H1 (cell line): Measurements from ENCODE around the gene CNOT2. TPM values are rescaled to one million over a fixed set of nuclear protein-coding genes. Genes with fewer than 3 reads are reported as not detected.

Experiments
- CTCF ChIA-PET: fragments of 300-600 bp; sonication (Branson Sonifier 250); formaldehyde crosslinking; loops from one replicate; lab custom pipeline; 2021; ENCODE audit not compliant: partially characterized antibody; lab: Charles Lee
- POLR2A ChIA-PET: fragments of 300-600 bp; sonication (Branson Sonifier 250); formaldehyde crosslinking; loops from one replicate; lab custom pipeline; 2021; ENCODE audit warnings: inconsistent platforms; ENCODE audit not compliant: partially characterized antibody; lab: Charles Lee
- DNase-seq, 2 experiments: peaks; one replicate each; pipeline versions ENCODE4 v3.0.0 to v3.0.0-alpha.2; 2010 to 2022; ENCODE audit warnings: low spot score in 2 of 2, low read depth in 1 of 2, mixed read lengths in 1 of 2
- FAIRE-seq: peaks from 2 replicates; lab custom pipeline; 2011; peaks lifted over from hg19 to GRCh38; lab: Jason Lieb, UNC
- H2AFZ ChIP-seq: 2 replicates; pipeline ENCODE4 v1.8.1; 2012; ENCODE audit warnings: low read length, inconsistent platforms
- H2AK5ac ChIP-seq: 2 replicates; pipeline ENCODE4 v1.6.1; 2013; ENCODE audit warnings: low read depth, low read length
- H2BK120ac ChIP-seq: replicated peaks from 2 replicates; pipeline ENCODE3; 2013; ENCODE audit warnings: low read depth, low read length, inconsistent platforms
- H2BK12ac ChIP-seq: 2 replicates; pipeline ENCODE4 v1.6.1; 2013; ENCODE audit warnings: low read depth, low read length
- H2BK15ac ChIP-seq: 2 replicates; pipeline ENCODE4 v1.6.1; 2013; ENCODE audit warnings: low read length
- H2BK20ac ChIP-seq: 2 replicates; pipeline ENCODE4 v1.6.1; 2013; ENCODE audit warnings: low read length
- H2BK5ac ChIP-seq: 2 replicates; pipeline ENCODE4 v1.6.1; 2013; ENCODE audit warnings: low read depth, low read length
- H3K14ac ChIP-seq: 2 replicates; pipeline ENCODE4 v1.6.1; 2013; ENCODE audit warnings: inconsistent platforms; ENCODE audit not compliant: insufficient read length
- H3K18ac ChIP-seq: 2 replicates; pipeline ENCODE4 v1.6.1; 2013; ENCODE audit warnings: low read length; ENCODE audit errors: extremely low read depth
- H3K23ac ChIP-seq: 2 replicates; pipeline ENCODE4 v1.6.1; 2013; ENCODE audit warnings: inconsistent platforms; ENCODE audit not compliant: insufficient read length
- H3K23me2 ChIP-seq: 2 replicates; pipeline ENCODE4 v1.6.1; 2013; ENCODE audit warnings: low read depth, low read length
- H3K27ac ChIP-seq: 2 replicates; pipeline ENCODE4 v1.6.1; 2011; ENCODE audit warnings: low read depth, low read length, inconsistent platforms
- H3K27me3 ChIP-seq, 4 experiments: replicated peaks in 1 of 4; 1 replicate in 1 of 4; 2 replicates in 3 of 4; pipeline versions ENCODE4 v1.6.1 to v1.8.1; 2011 to 2013; ENCODE audit warnings: low read length in 3 of 4, mild to moderate bottlenecking in 3 of 4, inconsistent platforms in 2 of 4, mixed read lengths in 2 of 4, moderate library complexity in 1 of 4; ENCODE audit not compliant: control insufficient read depth in 3 of 4, insufficient read depth in 3 of 4; ENCODE audit errors: extremely low read depth in 1 of 4
- H3K36me3 ChIP-seq, 4 experiments: 2 replicates each; pipeline versions ENCODE4 v1.6.1 to v1.8.1; 2011 to 2013; ENCODE audit warnings: mild to moderate bottlenecking in 4 of 4, low read length in 3 of 4, moderate library complexity in 2 of 4, control low read depth in 1 of 4, inconsistent platforms in 1 of 4; ENCODE audit not compliant: insufficient read depth in 4 of 4, control insufficient read depth in 2 of 4
- H3K4ac ChIP-seq: replicated peaks from 2 replicates; pipeline ENCODE3; 2013; ENCODE audit warnings: low read length, low read depth, mixed read lengths, inconsistent platforms; ENCODE audit not compliant: insufficient read length
- H3K4me1 ChIP-seq, 4 experiments: replicated peaks in 1 of 4; 1 replicate in 1 of 4; 2 replicates in 3 of 4; pipeline versions ENCODE4 v1.6.1 to v1.8.1; 2011 to 2013; ENCODE audit warnings: low read length in 3 of 4, inconsistent platforms in 2 of 4, mixed read lengths in 1 of 4; ENCODE audit not compliant: insufficient read depth in 4 of 4, control insufficient read depth in 3 of 4
- H3K4me2 ChIP-seq, 2 experiments: 2 replicates each; pipeline versions ENCODE4 v1.6.1 to v1.8.1; 2011 to 2013; ENCODE audit warnings: low read depth in 2 of 2, low read length in 2 of 2, control low read depth in 1 of 2, inconsistent platforms in 1 of 2, mild to moderate bottlenecking in 1 of 2; ENCODE audit not compliant: insufficient read depth in 1 of 2
- H3K4me3 ChIP-seq, 4 experiments: fragments of 200-600, 300-600 bp in 1 of 4; sonication (generic), shearing (Covaris generic), sonication (Bioruptor Twin) in 1 of 4; 2 replicates each; pipeline versions ENCODE4 v1.5.1 to v1.8.1; 2011 to 2016; ENCODE audit warnings: low read length in 4 of 4, low read depth in 3 of 4, control low read depth in 2 of 4, inconsistent platforms in 2 of 4, mild to moderate bottlenecking in 2 of 4, mixed read lengths in 1 of 4, moderate library complexity in 1 of 4; ENCODE audit not compliant: insufficient read depth in 2 of 4; ENCODE audit errors: extremely low read depth in 1 of 4
- H3K56ac ChIP-seq: replicated peaks from 2 replicates; pipeline ENCODE3; 2013; ENCODE audit warnings: low read depth, mild to moderate bottlenecking, mixed read lengths, low read length, inconsistent platforms; ENCODE audit not compliant: insufficient read length
- H3K79me1 ChIP-seq: 2 replicates; pipeline ENCODE4 v1.6.1; 2013; ENCODE audit warnings: low read depth, low read length, control low read depth
- H3K79me2 ChIP-seq, 2 experiments: 2 replicates each; pipeline versions ENCODE4 v1.6.1 to v1.8.1; 2012 to 2013; ENCODE audit warnings: low read length in 2 of 2, mild to moderate bottlenecking in 2 of 2, inconsistent platforms in 1 of 2; ENCODE audit not compliant: insufficient read depth in 2 of 2, control insufficient read depth in 1 of 2
- H3K9ac ChIP-seq, 4 experiments: replicated peaks in 1 of 4; 1 replicate in 1 of 4; 2 replicates in 3 of 4; pipeline versions ENCODE4 v1.6.1 to v1.8.1; 2011 to 2013; ENCODE audit warnings: low read depth in 3 of 4, low read length in 3 of 4, control low read depth in 2 of 4, mild to moderate bottlenecking in 2 of 4, moderate library complexity in 2 of 4, inconsistent platforms in 1 of 4; ENCODE audit errors: extremely low read depth in 1 of 4
- H3K9me3 ChIP-seq, 2 experiments: 2 replicates each; pipeline versions ENCODE4 v1.6.1 to v1.8.1; 2012 to 2013; ENCODE audit warnings: mild to moderate bottlenecking in 2 of 2, moderate library complexity in 2 of 2, control low read depth in 1 of 2, inconsistent platforms in 1 of 2, low read depth in 1 of 2, low read length in 1 of 2, mixed read lengths in 1 of 2; ENCODE audit not compliant: insufficient read depth in 2 of 2
- H4K20me1 ChIP-seq, 2 experiments: replicated peaks in 1 of 2; 2 replicates each; pipeline versions ENCODE3 to v1.8.1; 2011 to 2013; ENCODE audit warnings: inconsistent platforms in 2 of 2, low read length in 2 of 2, mild to moderate bottlenecking in 1 of 2; ENCODE audit not compliant: insufficient read depth in 2 of 2, control insufficient read depth in 1 of 2
- H4K5ac ChIP-seq: 2 replicates; pipeline ENCODE4 v1.6.1; 2013; ENCODE audit warnings: low read length, low read depth, mixed read lengths, inconsistent platforms; ENCODE audit not compliant: insufficient read length
- H4K8ac ChIP-seq: 2 replicates; pipeline ENCODE4 v1.8.0; 2013; ENCODE audit warnings: mild to moderate bottlenecking, moderate library complexity, low read length, inconsistent platforms; ENCODE audit not compliant: insufficient read depth; ENCODE audit errors: extremely low read depth
- H4K91ac ChIP-seq: replicated peaks from 2 replicates; pipeline ENCODE3; 2013; ENCODE audit warnings: low read length, mixed read lengths, inconsistent platforms; ENCODE audit not compliant: insufficient read length
- KDM1A ChIP-seq: fragments of 200-600, 300-600 bp; sonication (generic); IDR thresholded peaks from 2 replicates; pipeline ENCODE4 v1.7.1; 2016; ENCODE audit warnings: mild to moderate bottlenecking, low read length, borderline replicate concordance
- SIRT6 ChIP-seq: IDR thresholded peaks from one replicate; pipeline ENCODE4 v1.7.1; 2012; ENCODE audit warnings: low read length, inconsistent platforms
- SP4 ChIP-seq: IDR thresholded peaks from 2 replicates; pipeline ENCODE4 v1.6.1; 2012; ENCODE audit warnings: low read length, inconsistent platforms
- WGBS, 2 experiments: shearing (Covaris generic) in 1 of 2; methylation state at CpG; one replicate each; pipeline versions ENCODE4 v1.1.6 to v1.1.7; 2013 to 2015; ENCODE audit warnings: low lambda C conversion rate in 2 of 2, mixed read lengths in 2 of 2, inconsistent platforms in 1 of 2, low coverage in 1 of 2, missing lambda C conversion rate in 1 of 2; ENCODE audit not compliant: insufficient replicate concordance in 2 of 2, insufficient coverage in 1 of 2, insufficient read length in 1 of 2; ENCODE audit errors: extremely low coverage in 1 of 2, missing lambda C conversion rate in 1 of 2; 5-methylcytosine and 5-hydroxymethylcytosine counted together
- polyA plus RNA-seq, 7 experiments: library from polyadenylated mRNA; depleted of rRNA in 3 of 7; stranded (reverse) in 5 of 7; unstranded in 2 of 7; fragments of >200 nt in 5 of 7; fragments of 200-250 nt in 2 of 7; gene quantifications; 1 replicate in 5 of 7; 2 replicates in 1 of 7; 4 replicates in 1 of 7; pipeline versions ENCODE4 v1.2.1 to v1.2.3, GENCODE V29; 2011 to 2013; ENCODE audit warnings: missing spikeins in 2 of 7, mixed read lengths in 2 of 7
- total RNA-seq: library from RNA; stranded (reverse); fragmentation: NEBNext Ultra II Directional; extraction: Animal tissue kit (Norgen Biotek cat#: 25700); gene quantifications from 2 replicates; pipeline ENCODE4 v1.2.1, GENCODE V29; 2021

The CNOT2 gene
- total and polyA plus RNA-seq, 2 of the 8 experiments (the other 6 are each of a cell fraction or from before 2014, with no cell fraction given) = 61.2 to 64.8 TPM

- H3K9ac ChIP-seq = no peak overlapping the region
- H2BK5ac ChIP-seq = no peak overlapping the region
- CTCF ChIA-PET = no interaction called here
- H3K36me3 ChIP-seq = no peaks in the 10 kb centered on the region
- no peak overlapping the region for H2BK20ac ChIP-seq
- no peak overlapping the region for H4K8ac ChIP-seq
- 92% methylated on average over 1 of the region's 1 CpG; no CpG with 5 or more reads in 1 of the 2 experiments for WGBS, 2 experiments
- H3K4me1 ChIP-seq = peaks cover 0 to 8% (median 4%) of the 10 kb centered on the region in 4 experiments; a peak in 3 of 7 replicates
- FAIRE-seq (no peak), DNase-seq (no peak)
- H3K18ac ChIP-seq = no peak overlapping the region
- H3K27ac ChIP-seq = no peak overlapping the region
- no peak overlapping the region for H2BK12ac ChIP-seq
- no peak overlapping the region for H2BK15ac ChIP-seq
- H4K91ac ChIP-seq = no peak overlapping the region
- no peaks in the 10 kb centered on the region for H3K27me3 ChIP-seq
- no peak overlapping the region for H2BK120ac ChIP-seq
- POLR2A ChIA-PET = interaction anchor here (1.7 kb wide), 1 partner anchor 17 kb away, joined by 4 read pairs; the partner anchor contains the start of gene CNOT2
- H3K23me2 ChIP-seq = no peaks in the 10 kb centered on the region
- no peak overlapping the region for H3K23ac ChIP-seq
- H3K14ac ChIP-seq = no peak overlapping the region
- peaks cover 2 to 4% of the 10 kb centered on the region in 2 experiments for H4K20me1 ChIP-seq
- no peaks in the 10 kb centered on the region for H3K9me3 ChIP-seq
- H3K4me3 ChIP-seq = no peak overlapping the region
- no peak overlapping the region for H3K56ac ChIP-seq
- TF ChIP-seq SP4 (no peak), SIRT6 (no peak), KDM1A (no peak)
- TF ChIP-seq, all 59 proteins: peak for 0
- no peak overlapping the region for H2AFZ ChIP-seq
- no peak overlapping the region for H2AK5ac ChIP-seq
- H3K4ac ChIP-seq = no peak overlapping the region
- peaks cover 5 to 96% of the 10 kb centered on the region in 2 experiments; a peak in 3 of 4 replicates for H3K79me2 ChIP-seq
- peaks cover 3% of the 10 kb centered on the region for H3K79me1 ChIP-seq
- no peak overlapping the region for H4K5ac ChIP-seq
- no peak overlapping the region for H3K4me2 ChIP-seq
These were observed 17.4 kb downstream of the CNOT2 start for GRCh38 chr12:70260646-70261045.
